HCT116 (cell line): ENCODE measurements around the gene ROCK1.
A peak's percentile ranks its signal among the peaks of the same experiment; 100 is the strongest.

Experiments used
- EZH2 ChIP-seq: fragments of 200-600 bp; sonication (generic); IDR thresholded peaks from 2 replicates; pipeline ENCODE4 v1.6.1; 2017; ENCODE audit warnings: antibody characterized with exemption, mixed run types
- FOSL1 ChIP-seq: IDR thresholded peaks from 2 replicates; pipeline ENCODE4 v1.6.1; 2012; ENCODE audit warnings: low read depth
- MAX ChIP-seq: IDR thresholded peaks from 2 replicates; pipeline ENCODE4 v1.6.1; 2012
- POLR2A ChIP-seq: IDR thresholded peaks from 2 replicates; pipeline ENCODE4 v1.7.0; 2011; ENCODE audit warnings: borderline replicate concordance; ENCODE audit not compliant: insufficient read depth, insufficient read length; ENCODE audit errors: extremely low read depth
- POLR2AphosphoS5 ChIP-seq: IDR thresholded peaks from 2 replicates; pipeline ENCODE4 v1.6.1; 2011; ENCODE audit warnings: mild to moderate bottlenecking, low read depth, low read length, moderate library complexity
- RAD21 ChIP-seq: IDR thresholded peaks from 2 replicates; pipeline ENCODE4 v1.6.1; 2012; ENCODE audit warnings: low read depth, mild to moderate bottlenecking
- REST ChIP-seq: IDR thresholded peaks from 2 replicates; pipeline ENCODE4 v1.6.1; 2012; ENCODE audit warnings: low read depth
- ZNF274 ChIP-seq: fragments of 200-500 bp; sonication (Bioruptor generic); IDR thresholded peaks from 2 replicates; pipeline ENCODE4 v1.6.1; 2014; ENCODE audit warnings: mild to moderate bottlenecking, low read depth, low read length, inconsistent platforms
- TF ChIP-seq, protein P1 (sequence below), 3 experiments: fragments of 200-600 bp in 1 of 3; sonication (generic) in 1 of 3; IDR thresholded peaks in 2 of 3; conservative IDR thresholded peaks in 1 of 3; 2 replicates each; pipeline ENCODE4 v1.5.1; 2012 to 2017; ENCODE audit warnings: low read depth in 2 of 3, low read length in 2 of 3, antibody characterized with exemption in 1 of 3, borderline replicate concordance in 1 of 3, control low read depth in 1 of 3, mild to moderate bottlenecking in 1 of 3, mixed read lengths in 1 of 3, mixed run types in 1 of 3, moderate library complexity in 1 of 3; ENCODE audit not compliant: insufficient read depth in 1 of 3
- TF ChIP-seq, protein P2 (sequence below): IDR thresholded peaks from 2 replicates; pipeline ENCODE4 v1.6.1; 2011; ENCODE audit warnings: mild to moderate bottlenecking, low read length, moderate library complexity; ENCODE audit not compliant: insufficient replicate concordance; ENCODE audit errors: extremely low read depth

DNA sequence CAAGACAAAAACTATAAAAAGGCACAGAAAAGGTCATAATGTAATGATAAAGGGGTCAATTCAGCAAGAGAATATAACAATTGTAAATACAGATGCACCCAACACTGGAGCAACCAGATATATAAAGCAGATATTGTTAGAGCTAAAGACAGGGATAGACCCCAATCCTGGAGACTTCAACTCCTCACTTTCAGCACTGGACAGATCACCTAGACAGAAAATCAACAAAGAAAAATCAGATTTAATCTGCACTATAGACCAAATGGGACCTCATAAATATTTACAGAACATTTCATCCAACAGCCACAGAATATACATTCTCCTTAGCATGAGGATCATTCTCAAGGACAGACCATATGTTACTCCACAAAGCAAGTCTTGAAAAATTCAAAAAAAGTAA, 114.2 kb downstream of the ROCK1 start:
- TF ChIP-seq MAX, result no peak
- peak; percentile 20; the same call in 1 of the 2 replicates for TF ChIP-seq REST
- TF ChIP-seq EZH2, result no peak
- no peak for TF ChIP-seq ZNF274
- TF ChIP-seq, protein P1, sequence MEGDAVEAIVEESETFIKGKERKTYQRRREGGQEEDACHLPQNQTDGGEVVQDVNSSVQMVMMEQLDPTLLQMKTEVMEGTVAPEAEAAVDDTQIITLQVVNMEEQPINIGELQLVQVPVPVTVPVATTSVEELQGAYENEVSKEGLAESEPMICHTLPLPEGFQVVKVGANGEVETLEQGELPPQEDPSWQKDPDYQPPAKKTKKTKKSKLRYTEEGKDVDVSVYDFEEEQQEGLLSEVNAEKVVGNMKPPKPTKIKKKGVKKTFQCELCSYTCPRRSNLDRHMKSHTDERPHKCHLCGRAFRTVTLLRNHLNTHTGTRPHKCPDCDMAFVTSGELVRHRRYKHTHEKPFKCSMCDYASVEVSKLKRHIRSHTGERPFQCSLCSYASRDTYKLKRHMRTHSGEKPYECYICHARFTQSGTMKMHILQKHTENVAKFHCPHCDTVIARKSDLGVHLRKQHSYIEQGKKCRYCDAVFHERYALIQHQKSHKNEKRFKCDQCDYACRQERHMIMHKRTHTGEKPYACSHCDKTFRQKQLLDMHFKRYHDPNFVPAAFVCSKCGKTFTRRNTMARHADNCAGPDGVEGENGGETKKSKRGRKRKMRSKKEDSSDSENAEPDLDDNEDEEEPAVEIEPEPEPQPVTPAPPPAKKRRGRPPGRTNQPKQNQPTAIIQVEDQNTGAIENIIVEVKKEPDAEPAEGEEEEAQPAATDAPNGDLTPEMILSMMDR (IDR thresholded peaks at IDR 0.05 in 2 of 3, conservative IDR thresholded peaks at IDR 0.05 in 1 of 3; ENCODE audit: borderline replicate concordance in 1 of 3, insufficient read depth in 1 of 3, low read depth in 2 of 3, low read length in 2 of 3), result no peak
- TF ChIP-seq RAD21, result no peak
- no peak for TF ChIP-seq FOSL1
- no peak for TF ChIP-seq POLR2A
- TF ChIP-seq, protein P2, sequence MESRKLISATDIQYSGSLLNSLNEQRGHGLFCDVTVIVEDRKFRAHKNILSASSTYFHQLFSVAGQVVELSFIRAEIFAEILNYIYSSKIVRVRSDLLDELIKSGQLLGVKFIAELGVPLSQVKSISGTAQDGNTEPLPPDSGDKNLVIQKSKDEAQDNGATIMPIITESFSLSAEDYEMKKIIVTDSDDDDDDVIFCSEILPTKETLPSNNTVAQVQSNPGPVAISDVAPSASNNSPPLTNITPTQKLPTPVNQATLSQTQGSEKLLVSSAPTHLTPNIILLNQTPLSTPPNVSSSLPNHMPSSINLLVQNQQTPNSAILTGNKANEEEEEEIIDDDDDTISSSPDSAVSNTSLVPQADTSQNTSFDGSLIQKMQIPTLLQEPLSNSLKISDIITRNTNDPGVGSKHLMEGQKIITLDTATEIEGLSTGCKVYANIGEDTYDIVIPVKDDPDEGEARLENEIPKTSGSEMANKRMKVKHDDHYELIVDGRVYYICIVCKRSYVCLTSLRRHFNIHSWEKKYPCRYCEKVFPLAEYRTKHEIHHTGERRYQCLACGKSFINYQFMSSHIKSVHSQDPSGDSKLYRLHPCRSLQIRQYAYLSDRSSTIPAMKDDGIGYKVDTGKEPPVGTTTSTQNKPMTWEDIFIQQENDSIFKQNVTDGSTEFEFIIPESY, result no peak
- TF ChIP-seq POLR2AphosphoS5, result no peak
